Left forelimb (tissue), 1 donor: Measurements from ENCODE around the gene SIT1.
A peak's percentile ranks its signal among the peaks of the same experiment; 100 is the strongest.

Experiments
- DNase-seq: peaks from one replicate; pipeline ENCODE4 v3.0.0-alpha.2; 2018; ENCODE audit warnings: low spot score

The SIT1 gene, protein sequence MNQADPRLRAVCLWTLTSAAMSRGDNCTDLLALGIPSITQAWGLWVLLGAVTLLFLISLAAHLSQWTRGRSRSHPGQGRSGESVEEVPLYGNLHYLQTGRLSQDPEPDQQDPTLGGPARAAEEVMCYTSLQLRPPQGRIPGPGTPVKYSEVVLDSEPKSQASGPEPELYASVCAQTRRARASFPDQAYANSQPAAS

DNA sequence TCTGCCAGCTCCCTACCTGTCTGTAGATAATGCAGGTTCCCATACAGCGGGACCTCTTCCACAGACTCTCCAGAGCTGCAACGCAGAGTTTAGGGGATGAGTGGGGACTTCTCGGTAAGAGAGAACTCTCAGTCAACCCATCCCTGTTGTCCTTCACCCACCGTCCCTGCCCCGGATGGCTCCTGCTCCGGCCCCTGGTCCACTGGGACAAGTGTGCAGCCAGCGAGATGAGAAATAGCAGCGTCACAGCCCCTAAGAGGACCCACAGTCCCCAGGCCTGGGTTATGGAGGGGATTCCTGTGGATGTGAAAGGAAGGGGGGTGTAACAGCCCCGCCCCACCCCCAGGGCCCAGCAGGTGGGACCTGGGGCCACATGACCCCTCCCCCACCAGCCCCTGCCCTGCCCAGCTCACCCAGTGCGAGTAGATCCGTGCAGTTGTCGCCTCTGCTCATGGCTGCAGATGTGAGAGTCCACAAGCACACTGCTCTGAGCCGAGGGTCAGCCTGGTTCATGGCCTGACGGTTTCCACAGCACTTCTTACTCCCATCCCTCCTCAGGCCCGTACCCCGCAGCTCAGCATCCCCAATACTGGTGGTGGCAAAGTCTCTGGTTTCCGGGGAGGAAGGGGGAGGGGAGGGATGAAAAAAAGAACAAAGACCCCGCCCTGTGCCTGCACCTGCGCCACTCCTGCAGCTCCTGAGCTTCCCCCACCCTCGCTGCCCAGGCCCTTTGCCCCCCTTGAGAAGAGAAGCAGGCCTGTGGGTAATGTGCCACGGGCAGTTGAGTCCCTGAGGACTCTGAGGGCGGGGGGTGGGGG lies at the start of gene SIT1:
Gene SIT1 (minus strand): TSS at position 591 of the 818 bp plus-strand sequence. CDS start 78 bp downstream, at position 513.
- DNase-seq, result peak; percentile 38

DNA sequence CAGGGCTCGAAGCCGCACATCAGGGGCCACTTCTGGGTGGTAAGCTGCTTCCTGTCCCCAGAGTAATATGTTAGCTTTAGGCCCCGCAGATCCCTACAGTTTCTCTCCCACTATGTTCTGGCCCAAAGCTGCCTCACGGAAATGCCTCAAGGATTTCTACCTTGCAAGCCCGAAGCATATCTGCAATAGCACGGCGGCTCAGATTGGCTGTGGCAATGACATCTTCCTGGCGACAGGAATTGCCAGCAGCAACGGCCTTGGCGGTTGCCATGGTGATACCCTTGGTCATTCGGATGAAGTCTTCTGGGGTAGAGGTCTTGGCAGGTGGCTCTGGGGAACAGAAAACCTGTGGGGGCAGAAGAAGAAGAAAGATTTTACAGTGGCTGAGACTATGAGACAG lies 49.3 kb upstream of the SIT1 start:
- no peak for DNase-seq

DNA sequence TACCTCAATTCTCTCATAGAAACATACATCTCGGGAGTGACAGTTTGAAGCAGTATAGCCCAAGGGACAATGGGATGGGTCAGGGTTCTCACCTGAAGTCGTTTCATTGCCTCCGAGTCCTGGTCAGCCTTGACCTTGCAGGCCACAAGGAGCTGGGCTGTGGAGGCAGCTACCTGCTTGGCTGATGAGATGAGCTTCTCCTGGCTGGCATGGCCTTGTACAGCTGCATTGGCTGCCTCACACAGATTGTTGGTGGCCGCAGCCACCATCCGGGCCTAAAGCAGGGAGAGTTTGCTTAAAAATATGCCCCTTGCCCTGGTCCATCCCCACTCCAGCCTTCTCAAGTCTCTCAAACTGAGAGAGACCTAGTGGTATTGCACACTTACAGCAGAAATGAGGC lies 47.5 kb upstream of the SIT1 start:
- DNase-seq, result no peak

DNA sequence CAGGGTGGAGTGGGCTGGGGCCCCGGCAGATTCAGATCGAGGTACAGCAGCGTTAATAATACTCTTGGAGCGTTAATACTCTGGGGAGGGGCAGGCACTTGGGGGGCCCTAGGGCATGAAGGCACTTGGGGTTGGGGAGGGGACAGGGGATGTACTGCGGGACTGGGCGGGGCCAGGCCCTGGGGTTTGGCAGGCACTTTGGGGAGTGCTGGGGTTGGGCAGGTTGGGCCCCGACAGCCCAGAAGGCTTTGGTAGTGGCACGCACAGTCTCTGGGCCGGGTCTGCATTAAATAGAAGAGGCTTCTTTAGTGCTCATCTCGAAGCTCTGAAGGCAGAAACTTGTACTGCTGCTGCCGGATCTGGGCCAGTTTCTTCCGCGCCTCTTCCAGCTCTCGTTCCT lies 46.8 kb upstream of the SIT1 start:
- no peak for DNase-seq

DNA sequence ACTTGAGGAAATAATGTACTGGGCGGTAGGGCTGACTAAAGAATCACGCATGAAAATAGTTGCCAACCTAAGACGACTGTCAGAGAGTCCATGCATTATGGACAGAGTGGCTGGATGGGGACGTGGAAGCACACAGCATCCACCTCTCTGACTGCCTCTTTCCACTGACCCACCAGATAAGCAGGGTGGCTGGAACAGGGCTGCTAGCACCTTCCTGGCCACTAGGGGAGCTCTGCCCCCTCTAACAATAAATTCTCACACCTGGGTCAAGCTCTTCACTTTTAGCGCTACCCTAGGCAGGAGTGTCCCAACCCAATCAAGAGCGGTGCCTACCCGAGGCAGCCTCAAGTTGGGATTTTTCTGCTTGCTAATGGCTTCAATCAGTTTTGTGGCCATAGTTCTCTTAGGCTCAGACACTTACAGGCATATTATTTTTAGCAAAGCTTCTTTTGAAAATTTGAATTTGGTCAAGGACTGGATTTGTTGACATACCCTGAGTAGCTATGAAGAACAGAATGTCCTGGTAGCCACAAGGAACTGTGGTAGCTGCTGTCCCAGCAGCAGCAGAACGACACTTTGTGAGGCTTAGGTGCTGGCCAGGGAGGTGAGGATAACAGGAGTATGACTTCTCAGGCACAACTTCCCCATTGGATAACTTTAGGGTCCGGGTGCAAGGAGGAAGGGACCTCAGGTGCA lies 45.9 kb upstream of the SIT1 start:
- no peak for DNase-seq

DNA sequence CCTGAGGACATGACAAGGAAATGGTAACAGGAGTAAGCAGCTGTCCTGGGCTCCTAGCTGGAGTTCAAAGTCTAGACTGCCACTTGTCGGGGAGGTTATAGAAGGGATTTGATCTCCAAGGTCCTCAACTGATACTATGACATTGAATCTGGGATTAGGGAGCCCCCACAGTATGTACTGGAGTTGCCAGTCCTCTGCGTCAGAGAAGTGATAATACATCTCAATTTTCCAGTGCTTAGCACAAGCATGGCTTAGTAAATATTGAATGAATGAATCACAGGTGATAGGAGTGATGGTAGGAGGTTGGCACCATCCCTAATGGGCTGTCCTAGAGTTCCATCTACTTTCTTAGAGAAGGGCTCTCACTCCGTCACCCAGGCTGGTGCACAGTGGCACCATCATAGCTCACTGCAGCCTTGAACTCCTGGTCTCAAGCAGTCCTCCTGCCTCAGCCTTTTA lies 45.2 kb upstream of the SIT1 start:
- DNase-seq, result no peak

DNA sequence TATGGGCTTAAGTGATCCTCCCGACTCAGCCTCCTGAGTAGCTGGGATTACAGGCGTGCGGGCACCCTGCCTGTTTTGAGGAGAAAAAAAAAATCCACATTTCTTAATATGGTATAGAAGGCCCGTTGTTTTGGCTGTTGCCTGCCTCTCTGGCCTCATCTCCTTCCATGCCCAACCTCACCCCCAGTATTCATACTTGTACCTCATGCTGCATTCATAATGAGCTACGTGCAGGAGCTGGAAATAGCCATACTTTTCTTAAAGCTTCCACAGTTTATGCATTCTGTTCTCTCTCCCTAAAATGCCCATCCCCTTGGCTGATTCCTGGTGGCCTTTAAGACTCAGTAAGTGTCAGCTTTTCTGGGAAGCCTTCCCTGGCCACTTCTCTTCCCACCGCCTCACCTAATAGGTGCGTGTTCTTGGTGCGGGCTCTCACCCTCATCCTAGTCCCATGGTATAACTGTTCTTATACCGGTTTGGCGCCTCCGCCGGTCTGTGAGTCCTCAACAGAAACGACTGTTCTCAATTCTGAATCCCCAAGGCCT lies 41.1 kb upstream of the SIT1 start:
- no peak for DNase-seq

DNA sequence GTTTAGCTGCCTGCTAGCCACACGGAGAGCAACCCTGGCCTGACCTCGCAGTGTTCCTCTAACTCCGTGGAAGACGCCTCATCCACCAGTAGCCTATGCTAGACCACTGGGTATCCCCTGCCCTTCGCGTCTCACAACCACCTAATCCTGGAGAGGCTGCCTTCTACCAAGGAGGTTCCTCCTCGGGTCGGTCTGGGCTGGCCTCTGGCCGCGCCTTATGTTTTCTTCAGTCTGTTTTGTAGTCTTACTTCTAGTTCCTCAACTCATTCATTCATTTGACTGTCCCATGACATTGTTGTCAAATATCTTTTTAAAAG lies 40.6 kb upstream of the SIT1 start:
- DNase-seq, result no peak

DNA sequence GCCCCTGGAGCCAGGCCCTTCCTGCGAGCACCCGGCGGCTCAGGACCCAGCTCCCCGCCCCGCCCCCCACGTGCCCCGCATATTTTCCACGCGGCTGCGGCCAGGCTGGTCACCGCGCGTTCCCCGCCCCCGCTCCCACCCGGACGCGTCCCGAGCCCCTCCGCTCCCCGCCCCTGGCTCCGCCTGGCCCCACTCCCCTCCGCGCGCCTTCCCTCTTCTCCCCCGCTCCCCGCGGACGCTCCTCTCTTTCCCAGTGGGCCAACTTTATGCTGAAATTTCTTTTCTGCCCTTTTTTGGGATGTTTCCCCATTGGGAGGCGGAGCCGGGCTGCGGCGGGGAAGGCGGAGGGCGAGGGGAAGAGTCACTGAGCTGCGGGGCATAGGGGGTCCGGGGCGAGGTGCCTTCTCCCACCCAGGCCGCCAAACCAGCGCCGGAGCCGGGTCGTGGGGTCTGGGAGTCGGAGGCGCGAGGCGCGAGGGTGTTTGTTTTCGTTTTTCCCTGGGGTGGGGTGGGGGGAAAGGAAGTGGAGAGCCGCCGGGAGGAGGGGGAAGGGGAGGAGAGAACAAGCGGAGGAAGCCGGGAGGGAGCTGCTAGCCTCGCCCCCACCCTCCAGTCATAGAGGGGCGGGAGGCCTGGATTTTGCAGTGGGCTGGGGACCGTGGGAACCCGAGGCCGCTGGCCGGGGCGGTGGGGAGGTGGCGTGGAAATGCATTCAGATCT lies 40.0 kb upstream of the SIT1 start:
- peak; percentile 87 for DNase-seq

DNA sequence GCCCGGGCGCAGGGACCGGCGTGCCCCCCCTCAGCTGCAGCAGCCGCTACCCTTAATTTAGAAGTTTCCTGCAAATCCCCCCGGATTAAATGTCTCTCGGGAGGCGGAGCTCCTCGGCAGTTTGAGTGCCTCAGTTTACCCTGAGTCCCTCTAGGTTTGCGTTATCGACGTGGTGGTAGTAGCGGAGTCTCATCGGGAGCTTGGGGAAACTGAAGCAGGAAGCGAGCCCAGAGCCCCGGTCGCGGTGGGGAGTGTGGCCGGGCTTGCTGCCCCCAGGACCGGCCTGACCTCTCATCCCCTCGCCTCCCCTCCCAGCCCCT lies 39.5 kb upstream of the SIT1 start:
- DNase-seq, result no peak

DNA sequence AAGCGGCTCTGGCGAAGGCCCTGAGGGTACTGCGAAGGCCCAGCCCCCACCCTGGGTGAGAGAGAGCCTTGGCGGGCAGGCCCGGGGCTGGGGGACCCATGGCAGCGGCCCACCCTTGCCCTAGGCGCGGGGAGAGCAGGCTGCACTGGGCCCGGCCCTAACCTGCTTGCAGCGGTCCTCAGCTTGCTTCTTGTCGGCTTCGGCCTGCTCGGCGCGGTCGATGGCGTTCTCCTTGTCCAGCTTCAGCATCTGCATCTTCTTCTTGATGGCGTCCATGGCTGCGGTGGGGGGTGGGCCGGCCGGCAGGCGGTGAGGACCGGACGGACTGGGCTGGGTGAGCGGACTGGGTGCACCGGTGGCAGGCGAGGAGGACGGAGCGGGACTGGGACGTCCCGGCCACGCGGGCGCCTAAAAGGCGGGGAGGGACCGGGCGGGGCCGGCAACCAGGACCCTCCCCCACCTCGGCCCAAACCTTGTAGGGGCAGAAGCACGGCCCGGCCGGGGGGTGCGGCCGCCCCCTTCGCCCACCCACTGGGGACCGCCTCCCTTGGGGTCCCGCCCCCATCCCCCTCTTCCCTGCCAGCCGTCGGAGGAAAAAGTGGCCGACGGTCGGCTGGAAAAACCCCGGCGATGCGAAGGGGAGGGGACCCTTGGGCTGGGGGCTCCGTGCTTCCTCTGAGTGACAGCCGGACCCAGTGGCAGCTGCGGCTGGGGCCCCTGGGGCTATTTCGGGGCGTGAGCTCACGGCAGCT lies 39.0 kb upstream of the SIT1 start, which contains the start of gene TPM2:
Gene TPM2 (minus strand): TSS at position 384 of the 752 bp plus-strand sequence. CDS start 108 bp downstream, at position 276.
- DNase-seq, result peak; percentile 87

DNA sequence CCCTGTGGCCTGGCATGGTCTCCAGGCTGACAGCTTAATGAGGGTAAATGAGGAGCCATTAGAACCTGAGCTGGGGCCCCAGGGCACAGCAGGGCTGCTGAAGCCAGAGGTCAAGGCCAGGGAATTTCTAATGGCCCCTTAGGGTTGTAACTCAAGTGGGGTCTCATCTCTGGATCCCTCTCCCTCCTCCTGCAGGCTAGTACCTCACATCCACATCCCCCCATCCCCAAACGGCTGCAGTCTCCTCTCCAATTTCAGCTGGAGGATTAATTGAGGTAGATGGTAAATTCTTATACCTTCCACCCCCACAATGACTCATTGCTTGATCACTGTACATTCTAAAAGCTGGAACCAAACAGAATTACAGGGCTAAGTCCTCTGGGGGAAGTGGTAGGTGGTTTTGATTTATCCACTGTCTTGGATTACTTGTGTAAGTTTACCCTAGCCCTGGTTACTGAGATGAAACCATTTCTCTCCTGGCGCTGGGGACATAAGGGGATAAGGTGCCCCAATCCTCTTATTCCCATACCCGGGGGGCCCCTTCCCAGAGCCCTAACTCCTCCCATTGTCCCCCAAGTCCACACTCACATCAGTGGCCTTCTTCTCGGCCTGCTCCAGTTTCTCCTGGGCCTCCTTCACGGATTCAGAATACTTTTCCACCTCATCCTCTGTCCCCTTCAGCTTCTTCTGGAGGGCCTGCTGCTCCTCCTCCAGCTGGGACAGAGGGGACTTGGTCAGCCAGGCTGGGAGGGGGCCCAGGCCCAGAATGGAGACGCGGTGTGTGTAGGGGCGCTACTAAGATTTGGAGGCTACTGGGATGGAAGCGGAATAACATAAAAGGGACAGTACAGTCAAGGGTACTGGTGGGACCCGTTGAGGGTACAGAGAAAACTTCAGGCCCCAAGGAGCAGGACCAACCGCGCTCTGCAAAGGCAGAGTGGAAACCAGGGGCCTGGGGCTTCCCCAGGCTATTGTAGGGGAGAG lies 38.1 kb upstream of the SIT1 start:
- DNase-seq, result no peak

DNA sequence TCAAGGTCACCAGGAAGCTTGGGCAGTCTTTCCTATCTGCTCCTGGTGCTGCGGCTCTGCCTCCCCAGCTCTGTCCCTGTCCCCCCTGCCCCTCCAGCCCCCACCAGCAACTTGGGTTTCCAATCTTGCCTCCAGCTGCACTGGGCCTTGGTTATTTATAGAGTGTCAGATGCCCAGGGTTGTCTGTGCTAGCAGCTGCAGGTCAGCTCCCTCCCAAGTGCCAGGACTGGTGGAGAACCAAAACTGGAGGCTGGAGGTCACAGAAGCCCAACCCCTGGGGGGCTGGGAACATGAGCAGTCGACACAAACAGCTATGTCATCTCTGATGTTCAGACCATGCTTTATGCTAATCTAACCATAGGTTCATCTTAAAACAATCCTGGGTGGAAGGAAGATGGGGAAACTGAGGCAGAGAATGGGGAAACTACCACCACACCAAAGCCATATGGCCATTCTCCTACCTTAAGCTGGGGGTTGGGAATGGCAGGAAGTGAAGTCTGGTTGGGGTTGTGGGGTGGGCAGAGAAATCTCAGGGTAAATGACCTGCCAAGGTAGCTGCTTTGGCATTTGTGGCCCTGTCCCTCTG lies 37.3 kb upstream of the SIT1 start:
- no peak for DNase-seq

DNA sequence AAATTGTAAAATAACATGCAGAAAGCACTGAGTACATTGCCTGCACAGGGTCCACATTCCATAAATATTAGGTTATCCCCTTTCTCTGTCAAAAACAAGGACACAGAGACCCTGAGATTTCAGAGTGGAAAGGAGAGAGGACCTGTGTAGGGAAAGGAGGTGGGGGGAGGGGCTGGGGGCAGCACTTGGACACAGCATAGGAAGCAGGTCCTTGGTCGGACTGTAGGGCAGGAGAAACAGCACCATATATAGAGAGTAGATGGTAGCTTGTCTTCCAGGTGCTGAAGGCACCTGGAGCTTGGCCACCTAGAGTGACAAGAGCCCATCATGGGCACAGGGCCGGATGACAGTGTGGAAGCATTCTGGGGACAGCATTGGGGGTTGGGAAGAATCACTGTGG lies 36.6 kb upstream of the SIT1 start:
- DNase-seq, result no peak

DNA sequence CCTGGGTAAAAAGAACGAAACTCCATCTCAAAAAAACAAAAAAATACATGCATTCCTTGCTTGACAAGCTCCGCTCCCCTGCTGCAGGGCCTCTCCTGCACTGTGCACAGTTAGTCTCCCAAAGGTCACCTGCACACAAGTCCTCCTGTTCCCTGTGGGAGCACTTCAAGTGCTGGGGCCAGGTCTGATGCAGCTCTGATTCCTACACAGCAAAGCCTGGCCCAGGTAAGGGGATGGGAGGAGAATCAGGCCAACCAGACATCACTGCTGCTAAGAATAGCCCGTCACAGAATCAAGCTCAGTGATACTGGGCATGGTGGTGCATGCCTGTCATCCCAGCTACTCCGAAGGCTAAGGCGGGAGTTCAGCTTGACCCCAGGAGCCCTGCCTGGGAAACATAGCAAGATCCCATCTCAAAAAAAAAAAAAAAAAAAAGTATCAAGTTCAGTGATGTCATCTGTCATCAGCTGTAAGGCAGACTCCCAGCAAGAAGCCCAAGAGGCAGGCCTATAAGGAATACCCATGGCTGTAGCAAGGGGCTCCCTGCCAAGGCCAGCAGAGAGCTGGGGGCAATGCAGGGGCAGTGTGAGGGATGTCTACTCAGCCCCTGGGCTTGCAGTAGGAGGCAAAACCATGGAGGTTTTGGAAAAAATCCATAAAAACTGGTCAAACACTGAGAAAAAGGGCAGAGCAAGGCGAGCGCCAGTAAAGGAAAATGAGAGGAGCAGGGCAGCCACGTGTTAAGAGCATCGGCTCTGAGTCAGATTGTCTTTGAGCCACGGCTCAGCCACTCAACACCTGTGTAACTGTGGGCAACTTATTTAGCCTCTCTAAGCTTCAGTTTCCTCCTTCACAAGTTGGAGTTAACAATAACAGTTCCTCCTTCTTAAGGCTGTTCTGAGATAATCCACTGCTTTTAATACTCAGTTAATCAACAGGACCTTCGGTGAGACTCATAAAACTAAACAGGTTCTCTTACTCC lies 35.8 kb upstream of the SIT1 start:
- no peak for DNase-seq

DNA sequence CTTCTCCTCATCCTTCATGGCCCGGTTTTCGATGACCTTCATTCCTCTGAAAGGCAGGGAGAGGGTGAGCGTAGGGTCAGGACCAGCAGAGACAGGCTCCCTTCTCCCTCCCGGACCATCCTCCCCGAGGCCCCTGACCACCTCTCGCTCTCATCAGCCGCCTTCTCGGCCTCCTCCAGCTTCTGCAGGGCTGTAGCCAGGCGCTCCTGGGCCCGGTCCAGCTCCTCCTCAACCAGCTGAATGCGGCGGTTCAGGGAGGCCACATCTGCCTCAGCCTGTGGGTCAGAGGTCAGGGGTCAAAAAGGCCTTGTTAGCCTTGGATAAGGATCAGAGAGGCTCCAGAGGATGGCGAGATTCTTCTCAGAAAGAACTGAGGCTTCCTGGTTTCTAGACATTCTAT lies 34.8 kb upstream of the SIT1 start:
- DNase-seq, result no peak

DNA sequence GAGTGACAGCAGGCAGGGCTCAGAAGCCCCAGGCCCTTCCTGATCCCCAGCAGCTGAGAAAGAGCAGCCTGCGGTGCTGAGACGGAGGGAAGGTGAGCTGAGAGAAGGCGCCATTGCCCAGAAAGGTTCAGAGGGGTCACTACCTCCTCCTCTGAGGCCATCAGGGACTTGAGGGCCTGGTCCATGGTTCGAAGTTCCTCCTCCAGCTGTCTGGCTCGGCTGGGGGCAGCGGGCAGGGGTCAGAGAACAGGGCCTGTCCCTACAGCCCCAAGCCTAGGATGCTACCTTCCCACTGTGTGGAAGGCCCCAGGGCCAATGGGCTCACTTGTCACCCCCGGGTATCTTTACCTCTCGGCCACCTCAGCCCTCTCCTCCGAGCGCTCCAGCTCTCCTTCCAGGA lies 34.2 kb upstream of the SIT1 start:
- no peak for DNase-seq

DNA sequence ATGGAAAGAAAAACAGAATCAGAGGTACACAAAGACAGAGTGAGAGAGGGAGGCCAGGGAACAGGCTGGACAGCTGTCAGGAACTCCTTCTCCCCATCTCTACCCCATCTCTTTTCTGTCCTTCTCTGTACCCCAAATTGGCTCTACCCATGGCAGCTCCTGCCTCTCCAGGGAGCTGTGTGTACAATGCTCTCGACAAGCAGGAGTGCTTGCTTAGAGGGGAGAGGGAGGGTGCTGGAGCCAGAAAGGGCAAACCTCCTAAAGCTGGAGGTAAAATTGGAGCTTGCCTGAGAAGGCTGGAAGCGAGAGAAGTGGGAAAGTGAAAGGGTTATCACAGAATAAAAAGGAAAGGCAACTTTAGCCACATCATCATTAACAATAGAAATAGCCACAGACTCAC lies 32.6 kb upstream of the SIT1 start:
- DNase-seq, result no peak
